ENCODE data around the gene GPR152.

- no peak for TF ChIP-seq CTCF (IDR thresholded peaks at IDR 0.05)
- no peak for TF ChIP-seq EP300 (IDR thresholded peaks at IDR 0.05)
- TF ChIP-seq POLR2A (IDR thresholded peaks at IDR 0.05) = no peak
- no peak for TF ChIP-seq POLR2AphosphoS5 (IDR thresholded peaks at IDR 0.05)
Observed at GRCh38 chr11:67418476-67419281, 33.9 kb downstream of the GPR152 start.

Measured in gastroesophageal sphincter (tissue), 3 donors.